Panc1 (cell line): ENCODE measurements around the gene PCP4L1. TPM values are rescaled to one million over a fixed set of nuclear protein-coding genes. Genes with fewer than 3 reads are reported as not detected.
A peak's percentile ranks its signal among the peaks of the same experiment; 100 is the strongest.

Experiments used
- ATAC-seq: fragments of 200-7000 bp; cut with Tn5 transposase; 2 replicates; pipeline ENCODE4 v1.9.1; 2020; ENCODE audit warnings: mild to moderate bottlenecking, moderate library complexity
- BruUV-seq: library from RNA; stranded (reverse); fragments of 400-500 nt; replicated peaks from 2 replicates; lab custom pipeline; 2021; lab: Mats Ljungman, UMichigan
- CTCF ChIA-PET: fragments of 300-600 bp; sonication (Branson Sonifier 250); formaldehyde crosslinking; loops from one replicate; lab custom pipeline; 2022; ENCODE audit warnings: antibody characterized with exemption; lab: Charles Lee
- POLR2A ChIA-PET: fragments of 300-600 bp; sonication (Branson Sonifier 250); formaldehyde crosslinking; loops from one replicate; lab custom pipeline; 2022; ENCODE audit warnings: antibody characterized with exemption; lab: Charles Lee
- DNase-seq: peaks from one replicate; pipeline ENCODE4 v3.0.0-alpha.2; 2010; ENCODE audit warnings: low read depth, low spot score
- H3K27ac ChIP-seq: 2 replicates; pipeline ENCODE4 v1.5.1; 2011; ENCODE audit warnings: mild to moderate bottlenecking, low read length, inconsistent platforms
- H3K27me3 ChIP-seq: fragments of 200-500 bp; sonication (Bioruptor generic); 2 replicates; pipeline ENCODE4 v1.6.0; 2014; ENCODE audit warnings: low read length, inconsistent platforms; ENCODE audit not compliant: control insufficient read depth, insufficient read depth
- H3K36me3 ChIP-seq: fragments of 200-500 bp; sonication (Bioruptor generic); 2 replicates; pipeline ENCODE4 v1.5.1; 2014; ENCODE audit warnings: inconsistent platforms, mild to moderate bottlenecking, low read length, moderate library complexity; ENCODE audit not compliant: control insufficient read depth, insufficient read depth
- H3K4me1 ChIP-seq: 2 replicates; pipeline ENCODE4 v1.5.1; 2011; ENCODE audit warnings: inconsistent platforms, mild to moderate bottlenecking, low read length, moderate library complexity; ENCODE audit not compliant: control insufficient read depth, insufficient read depth
- H3K4me3 ChIP-seq, 2 experiments: 2 replicates each; pipeline ENCODE4 v1.5.1; 2011 to 2012; ENCODE audit warnings: low read depth in 2 of 2, low read length in 2 of 2, mild to moderate bottlenecking in 2 of 2, inconsistent platforms in 1 of 2, moderate library complexity in 1 of 2
- H3K9me3 ChIP-seq: fragments of 200-500 bp; sonication (Bioruptor generic); 2 replicates; pipeline ENCODE4 v1.5.1; 2014; ENCODE audit warnings: low read depth, mild to moderate bottlenecking, inconsistent platforms, low read length, moderate library complexity; ENCODE audit not compliant: control insufficient read depth, insufficient read depth
- POLR2AphosphoS5 ChIP-seq: IDR thresholded peaks from 2 replicates; pipeline ENCODE4 v1.6.1; 2012; ENCODE audit warnings: mild to moderate bottlenecking, low read depth, low read length, moderate library complexity
- SIN3A ChIP-seq: IDR thresholded peaks from 2 replicates; pipeline ENCODE4 v1.6.1; 2012; ENCODE audit warnings: low read depth, mild to moderate bottlenecking, low read length, moderate library complexity, borderline replicate concordance; ENCODE audit not compliant: insufficient read depth
- TCF7L2 ChIP-seq: IDR thresholded peaks from 2 replicates; pipeline ENCODE4 v1.6.1; 2011; ENCODE audit warnings: mild to moderate bottlenecking, low read depth, low read length, inconsistent platforms
- in situ Hi-C: cut with HindIII; loops from 2 replicates; pipeline ENCODE4 v1.10.0; 2016; ENCODE audit warnings: low sequenced_read_pairs, low pct_unique_long_range_greater_than_20kb
- intact Hi-C: fragments of 100-400 bp; cut with micrococcal nuclease; formaldehyde crosslinking; loops from one replicate; pipeline ENCODE4 v1.10.0; 2022; ENCODE audit not compliant: unreplicated experiment
- total RNA-seq: library from RNA; stranded (reverse); gene quantifications from one replicate; pipeline ENCODE4 v1.2.1, GENCODE V29; 2021; ENCODE audit not compliant: unreplicated experiment
- TF ChIP-seq, protein P1 (sequence below): fragments of 450-650 bp; IDR thresholded peaks from 2 replicates; pipeline ENCODE4 v1.5.1; 2017; ENCODE audit warnings: mild to moderate bottlenecking
- TF ChIP-seq, protein P2 (sequence below), 2 experiments: IDR thresholded peaks; 2 replicates each; pipeline ENCODE4 v1.6.1; 2011 to 2012; ENCODE audit warnings: low read depth in 2 of 2, control low read depth in 1 of 2, low read length in 1 of 2, mild to moderate bottlenecking in 1 of 2, moderate library complexity in 1 of 2; ENCODE audit not compliant: insufficient read depth in 1 of 2

Gene PCP4L1
- total RNA-seq, 1 experiment from 2014 or later: not detected

DNA sequence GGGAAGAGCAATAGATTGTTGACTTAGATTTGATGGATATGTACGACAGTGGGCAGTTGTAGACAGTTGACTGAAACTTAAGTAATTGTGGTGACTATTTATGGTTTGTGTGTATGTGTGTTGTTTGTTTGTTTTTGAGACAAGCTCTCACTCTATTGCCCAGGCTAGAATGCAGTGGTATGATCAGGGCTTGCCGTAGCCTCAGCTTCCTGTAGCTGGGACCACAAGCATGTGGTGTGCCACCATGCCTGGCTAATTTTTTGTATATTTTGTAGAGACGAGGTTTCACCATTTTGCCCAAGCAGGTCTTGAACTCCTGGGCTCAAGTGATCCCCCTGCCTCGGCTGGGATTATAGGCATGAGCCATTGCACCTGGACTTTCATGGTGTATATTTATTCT is 65.5 kb downstream of the PCP4L1 start:
- in situ Hi-C loops: no loop called here
- CTCF ChIA-PET: no interaction called here
- intact Hi-C loops: no loop called here

DNA sequence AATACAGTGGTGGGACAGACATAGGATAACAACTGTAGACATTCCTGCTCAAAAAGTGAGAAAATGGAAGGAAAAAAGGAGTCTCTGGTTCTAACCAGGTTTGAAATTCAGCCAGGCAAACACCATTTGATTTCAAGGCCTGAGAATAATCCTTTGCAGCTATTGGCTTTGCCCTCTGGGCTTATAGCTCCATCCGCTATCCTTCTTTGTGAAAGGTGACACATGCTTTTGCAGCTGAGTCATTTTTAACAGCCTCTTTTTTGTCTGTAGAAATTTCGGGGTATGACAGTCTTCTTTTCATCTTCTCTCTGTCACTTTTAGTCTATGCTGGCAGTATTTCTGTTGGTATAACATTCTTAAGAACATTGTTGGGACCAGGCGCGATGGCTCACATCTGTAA is 71.8 kb downstream of the PCP4L1 start:
- peaks cover 6% of the 10 kb centered on the region for H3K36me3 ChIP-seq
- no peak for TF ChIP-seq POLR2AphosphoS5
- H3K9me3 ChIP-seq: no peaks in the 10 kb centered on the region
- ChIA-PET POLR2A (no interaction called here), CTCF (no interaction called here)
- H3K4me1 ChIP-seq: no peaks in the 10 kb centered on the region
- in situ Hi-C loops (no loop called here), intact Hi-C loops (no loop called here)
- ATAC-seq (no peak), DNase-seq (no peak)
- H3K4me3 ChIP-seq: no peak overlapping the region
- TSS peak; percentile 51 for BruUV-seq
- H3K27ac ChIP-seq: no peak overlapping the region
- H3K27me3 ChIP-seq: no peaks in the 10 kb centered on the region

More for the DNA sequence above, 65.5 kb downstream of the PCP4L1 start:
- Histone ChIP-seq H3K27ac (no peak overlapping the region), H3K27me3 (no peaks in the 10 kb centered on the region), H3K4me1 (no peaks in the 10 kb centered on the region), H3K4me3 (no peak overlapping the region), H3K9me3 (no peaks in the 10 kb centered on the region), H3K36me3 (peaks cover 4% of the 10 kb centered on the region)
- TF ChIP-seq, protein P1, sequence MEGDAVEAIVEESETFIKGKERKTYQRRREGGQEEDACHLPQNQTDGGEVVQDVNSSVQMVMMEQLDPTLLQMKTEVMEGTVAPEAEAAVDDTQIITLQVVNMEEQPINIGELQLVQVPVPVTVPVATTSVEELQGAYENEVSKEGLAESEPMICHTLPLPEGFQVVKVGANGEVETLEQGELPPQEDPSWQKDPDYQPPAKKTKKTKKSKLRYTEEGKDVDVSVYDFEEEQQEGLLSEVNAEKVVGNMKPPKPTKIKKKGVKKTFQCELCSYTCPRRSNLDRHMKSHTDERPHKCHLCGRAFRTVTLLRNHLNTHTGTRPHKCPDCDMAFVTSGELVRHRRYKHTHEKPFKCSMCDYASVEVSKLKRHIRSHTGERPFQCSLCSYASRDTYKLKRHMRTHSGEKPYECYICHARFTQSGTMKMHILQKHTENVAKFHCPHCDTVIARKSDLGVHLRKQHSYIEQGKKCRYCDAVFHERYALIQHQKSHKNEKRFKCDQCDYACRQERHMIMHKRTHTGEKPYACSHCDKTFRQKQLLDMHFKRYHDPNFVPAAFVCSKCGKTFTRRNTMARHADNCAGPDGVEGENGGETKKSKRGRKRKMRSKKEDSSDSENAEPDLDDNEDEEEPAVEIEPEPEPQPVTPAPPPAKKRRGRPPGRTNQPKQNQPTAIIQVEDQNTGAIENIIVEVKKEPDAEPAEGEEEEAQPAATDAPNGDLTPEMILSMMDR: no peak
- TF ChIP-seq, protein P2, sequence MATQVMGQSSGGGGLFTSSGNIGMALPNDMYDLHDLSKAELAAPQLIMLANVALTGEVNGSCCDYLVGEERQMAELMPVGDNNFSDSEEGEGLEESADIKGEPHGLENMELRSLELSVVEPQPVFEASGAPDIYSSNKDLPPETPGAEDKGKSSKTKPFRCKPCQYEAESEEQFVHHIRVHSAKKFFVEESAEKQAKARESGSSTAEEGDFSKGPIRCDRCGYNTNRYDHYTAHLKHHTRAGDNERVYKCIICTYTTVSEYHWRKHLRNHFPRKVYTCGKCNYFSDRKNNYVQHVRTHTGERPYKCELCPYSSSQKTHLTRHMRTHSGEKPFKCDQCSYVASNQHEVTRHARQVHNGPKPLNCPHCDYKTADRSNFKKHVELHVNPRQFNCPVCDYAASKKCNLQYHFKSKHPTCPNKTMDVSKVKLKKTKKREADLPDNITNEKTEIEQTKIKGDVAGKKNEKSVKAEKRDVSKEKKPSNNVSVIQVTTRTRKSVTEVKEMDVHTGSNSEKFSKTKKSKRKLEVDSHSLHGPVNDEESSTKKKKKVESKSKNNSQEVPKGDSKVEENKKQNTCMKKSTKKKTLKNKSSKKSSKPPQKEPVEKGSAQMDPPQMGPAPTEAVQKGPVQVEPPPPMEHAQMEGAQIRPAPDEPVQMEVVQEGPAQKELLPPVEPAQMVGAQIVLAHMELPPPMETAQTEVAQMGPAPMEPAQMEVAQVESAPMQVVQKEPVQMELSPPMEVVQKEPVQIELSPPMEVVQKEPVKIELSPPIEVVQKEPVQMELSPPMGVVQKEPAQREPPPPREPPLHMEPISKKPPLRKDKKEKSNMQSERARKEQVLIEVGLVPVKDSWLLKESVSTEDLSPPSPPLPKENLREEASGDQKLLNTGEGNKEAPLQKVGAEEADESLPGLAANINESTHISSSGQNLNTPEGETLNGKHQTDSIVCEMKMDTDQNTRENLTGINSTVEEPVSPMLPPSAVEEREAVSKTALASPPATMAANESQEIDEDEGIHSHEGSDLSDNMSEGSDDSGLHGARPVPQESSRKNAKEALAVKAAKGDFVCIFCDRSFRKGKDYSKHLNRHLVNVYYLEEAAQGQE (IDR thresholded peaks at IDR 0.05; ENCODE audit: insufficient read depth in 1 of 2, low read depth in 2 of 2, low read length in 1 of 2): no peak
- TF ChIP-seq POLR2AphosphoS5: no peak
- no peak for TF ChIP-seq TCF7L2
- no peak for TF ChIP-seq SIN3A
- DNase-seq (no peak), ATAC-seq (no peak)
- no TSS peak for BruUV-seq
- POLR2A ChIA-PET: no interaction called here

DNA sequence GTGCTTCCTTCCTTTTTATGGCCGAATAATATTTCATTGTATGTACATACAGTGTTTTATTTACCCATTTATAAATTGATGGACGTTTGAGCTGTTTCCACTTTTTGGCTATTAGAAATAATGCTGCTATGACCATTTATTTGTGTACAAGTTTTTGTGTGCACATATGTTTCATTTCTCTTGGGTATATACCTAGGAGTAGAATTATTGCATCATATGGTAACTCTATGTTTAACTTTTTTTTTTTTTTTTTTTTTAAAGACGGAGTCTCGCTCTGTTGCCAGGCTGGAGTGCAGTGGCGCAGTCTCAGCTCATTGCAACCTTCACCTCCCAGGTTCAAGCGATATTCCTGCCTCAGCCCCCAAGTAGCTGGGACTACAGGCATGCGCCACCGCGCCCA is 74.6 kb downstream of the PCP4L1 start:
- ChIA-PET POLR2A (interaction anchor here (0.6 kb wide), 1 partner anchor 16 kb away, joined by 4 read pairs; no protein-coding TSS in a partner anchor), CTCF (no interaction called here)
- Histone ChIP-seq H3K9me3 (no peaks in the 10 kb centered on the region), H3K36me3 (peaks cover 11% of the 10 kb centered on the region), H3K27me3 (no peaks in the 10 kb centered on the region), H3K4me3 (no peak overlapping the region), H3K27ac (no peak overlapping the region), H3K4me1 (no peaks in the 10 kb centered on the region)
- in situ Hi-C loops: no loop called here
- BruUV-seq: no TSS peak
- DNase-seq: no peak
- ATAC-seq: no peak
- TF ChIP-seq POLR2AphosphoS5 (no peak), SIN3A (no peak), TCF7L2 (no peak)
- TF ChIP-seq, protein P1: no peak
- TF ChIP-seq, protein P2 (IDR thresholded peaks at IDR 0.05; ENCODE audit: insufficient read depth in 1 of 2, low read depth in 2 of 2, low read length in 1 of 2): no peak
- intact Hi-C loops: no loop called here
